ENCODE measurements around the gene PDE1C. TPM values are rescaled to one million over a fixed set of nuclear protein-coding genes. Genes with fewer than 3 reads are reported as not detected.

PDE1C gene
- total RNA-seq, 1 experiment from 2014 or later: not detected

GRCh38 chr7:32100407-32100907 lies 30.2 kb upstream of the PDE1C start:
- DNase-seq (ENCODE audit: low spot score): no peak
- ChIA-PET CTCF (no interaction called here), POLR2A (ENCODE audit: low non-redundant PET) (no interaction called here)
- no peaks in the 10 kb centered on the region for H3K4me1 ChIP-seq (ENCODE audit: insufficient read depth, low read length, poor library complexity, severe bottlenecking)
- TF ChIP-seq EZH2 (IDR thresholded peaks at IDR 0.05; ENCODE audit: borderline replicate concordance, low read depth, low read length, poor library complexity, severe bottlenecking) (no peak), CTCF (conservative IDR thresholded peaks at IDR 0.05; ENCODE audit: low read depth, low read length) (no peak)
- H3K4me3 ChIP-seq (ENCODE audit: low read depth, low read length, poor library complexity, severe bottlenecking): no peak overlapping the region
- intact Hi-C loops (cut with micrococcal nuclease; ENCODE audit: unreplicated experiment): no loop called here
- no peaks in the 10 kb centered on the region for H3K36me3 ChIP-seq (ENCODE audit: insufficient read depth, low read length, poor library complexity, severe bottlenecking)
- H3K9me3 ChIP-seq (ENCODE audit: low read depth, low read length, poor library complexity, severe bottlenecking): no peaks in the 10 kb centered on the region
- peaks cover 16% of the 10 kb centered on the region for H3K27me3 ChIP-seq (replicated peaks; ENCODE audit: insufficient read depth, low read depth, low read length, poor library complexity)
- no TSS peak for BruUV-seq (replicated peaks)
- H3K27ac ChIP-seq (ENCODE audit: low read depth, low read length, poor library complexity, severe bottlenecking): no peak overlapping the region

DNA sequence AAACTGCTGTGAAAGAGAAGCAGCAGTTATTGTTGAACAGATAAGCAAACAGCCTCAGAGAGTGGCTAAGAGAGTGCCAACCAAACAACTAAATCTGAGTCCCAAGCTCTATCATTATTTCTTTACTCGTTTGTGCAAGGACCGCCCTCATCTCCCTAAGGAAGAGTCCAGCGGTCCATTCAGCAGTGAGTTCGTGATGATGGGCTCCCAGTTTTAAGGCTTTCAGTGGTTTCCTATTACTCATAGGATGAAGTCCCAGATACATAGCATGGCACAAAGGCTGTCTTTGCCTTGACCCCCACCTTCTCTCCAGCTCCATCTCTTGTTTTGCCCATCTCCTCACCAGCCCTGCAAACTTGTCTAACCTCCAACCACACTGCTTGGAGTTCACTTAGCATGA lies 24.3 kb upstream of the PDE1C start:
- Histone ChIP-seq H3K27ac (ENCODE audit: low read depth, low read length, poor library complexity, severe bottlenecking) (no peak overlapping the region), H3K27me3 (replicated peaks; ENCODE audit: insufficient read depth, low read depth, low read length, poor library complexity) (peaks cover 27% of the 10 kb centered on the region), H3K4me3 (ENCODE audit: low read depth, low read length, poor library complexity, severe bottlenecking) (no peak overlapping the region), H3K36me3 (ENCODE audit: insufficient read depth, low read length, poor library complexity, severe bottlenecking) (no peaks in the 10 kb centered on the region), H3K9me3 (ENCODE audit: low read depth, low read length, poor library complexity, severe bottlenecking) (no peaks in the 10 kb centered on the region), H3K4me1 (ENCODE audit: insufficient read depth, low read length, poor library complexity, severe bottlenecking) (no peaks in the 10 kb centered on the region)
- CTCF ChIA-PET: no interaction called here
- intact Hi-C loops (cut with micrococcal nuclease; ENCODE audit: unreplicated experiment): no loop called here
- TF ChIP-seq CTCF (conservative IDR thresholded peaks at IDR 0.05; ENCODE audit: low read depth, low read length): no peak
- TF ChIP-seq EZH2 (IDR thresholded peaks at IDR 0.05; ENCODE audit: borderline replicate concordance, low read depth, low read length, poor library complexity, severe bottlenecking): no peak
- no peak for DNase-seq (ENCODE audit: low spot score)
- POLR2A ChIA-PET (ENCODE audit: low non-redundant PET): no interaction called here
- no TSS peak for BruUV-seq (replicated peaks)

- intact Hi-C loops (cut with micrococcal nuclease; ENCODE audit: unreplicated experiment): no loop called here
- H3K9me3 ChIP-seq (ENCODE audit: low read depth, low read length, poor library complexity, severe bottlenecking): no peaks in the 10 kb centered on the region
- no peaks in the 10 kb centered on the region for H3K36me3 ChIP-seq (ENCODE audit: insufficient read depth, low read length, poor library complexity, severe bottlenecking)
- peaks cover 35% of the 10 kb centered on the region for H3K27me3 ChIP-seq (replicated peaks; ENCODE audit: insufficient read depth, low read depth, low read length, poor library complexity)
- DNase-seq (ENCODE audit: low spot score): no peak
- POLR2A ChIA-PET (ENCODE audit: low non-redundant PET): no interaction called here
- TF ChIP-seq CTCF (conservative IDR thresholded peaks at IDR 0.05; ENCODE audit: low read depth, low read length) (no peak), EZH2 (IDR thresholded peaks at IDR 0.05; ENCODE audit: borderline replicate concordance, low read depth, low read length, poor library complexity, severe bottlenecking) (no peak)
- H3K4me1 ChIP-seq (ENCODE audit: insufficient read depth, low read length, poor library complexity, severe bottlenecking): no peaks in the 10 kb centered on the region
- no peak overlapping the region for H3K27ac ChIP-seq (ENCODE audit: low read depth, low read length, poor library complexity, severe bottlenecking)
- H3K4me3 ChIP-seq (ENCODE audit: low read depth, low read length, poor library complexity, severe bottlenecking): no peak overlapping the region
- no TSS peak for BruUV-seq (replicated peaks)
- CTCF ChIA-PET: no interaction called here
Observed at GRCh38 chr7:32093415-32094408, 23.5 kb upstream of the PDE1C start.

Data from A673 (cell line).